HL-60 (cell line): ENCODE measurements around the gene LAMA3.

Experiments used
- DNase-seq, 2 experiments: peaks; one replicate each; pipeline ENCODE4 v3.0.0-alpha.2; 2010 to 2020; ENCODE audit warnings: low read depth in 1 of 2, low spot score in 1 of 2
- H3K27ac ChIP-seq: fragments of 250-450 bp; sonication (Bioruptor Pico); replicated peaks from 2 replicates; pipeline ENCODE4 v1.5.1; 2020; ENCODE audit warnings: mild to moderate bottlenecking, moderate library complexity
- H3K27me3 ChIP-seq: fragments of 250-450 bp; sonication (Bioruptor Pico); 2 replicates; pipeline ENCODE4 v1.5.1; 2021; ENCODE audit warnings: mild to moderate bottlenecking, moderate library complexity; ENCODE audit not compliant: insufficient read depth, poor library complexity, severe bottlenecking
- H3K4me3 ChIP-seq: replicated peaks from 2 replicates; pipeline ENCODE4 v1.5.1; 2011; ENCODE audit warnings: mild to moderate bottlenecking, control low read depth, low read length; ENCODE audit not compliant: insufficient read depth
- CTCF ChIP-seq: IDR thresholded peaks from one replicate; pipeline ENCODE4 v1.5.1; 2011; ENCODE audit warnings: low read length, control low read depth, inconsistent platforms; ENCODE audit not compliant: insufficient read depth
- GABPA ChIP-seq: IDR thresholded peaks from 2 replicates; pipeline ENCODE4 v1.6.1; 2012; ENCODE audit warnings: low read depth
- POLR2AphosphoS5 ChIP-seq: IDR thresholded peaks from 2 replicates; pipeline ENCODE4 v1.6.1; 2012; ENCODE audit warnings: low read depth
- REST ChIP-seq: IDR thresholded peaks from 2 replicates; pipeline ENCODE4 v1.6.1; 2012; ENCODE audit warnings: low read depth; ENCODE audit not compliant: insufficient replicate concordance
- SPI1 ChIP-seq: IDR thresholded peaks from 2 replicates; pipeline ENCODE4 v1.6.1; 2012; ENCODE audit warnings: low read depth, mild to moderate bottlenecking, borderline replicate concordance

LAMA3 gene

GRCh38 chr18:23884681-23885375 is 195.6 kb downstream of the LAMA3 start:
- no peak overlapping the region for H3K27ac ChIP-seq
- TF ChIP-seq REST: no peak
- no peak for TF ChIP-seq SPI1
- no peak for DNase-seq
- no peak overlapping the region for H3K4me3 ChIP-seq
- peaks cover 4% of the 10 kb centered on the region for H3K27me3 ChIP-seq

GRCh38 chr18:23885750-23886149 is 196.5 kb downstream of the LAMA3 start:
- Histone ChIP-seq H3K27ac (no peak overlapping the region), H3K27me3 (peaks cover 2% of the 10 kb centered on the region), H3K4me3 (no peak overlapping the region)
- no peak for DNase-seq
- no peak for TF ChIP-seq GABPA
- TF ChIP-seq CTCF: no peak
- TF ChIP-seq SPI1: no peak
- TF ChIP-seq POLR2AphosphoS5: no peak
- TF ChIP-seq REST: no peak

GRCh38 chr18:23887035-23887434 is 197.8 kb downstream of the LAMA3 start:
- H3K27me3 ChIP-seq: peaks cover 2% of the 10 kb centered on the region
- no peak for DNase-seq
- TF ChIP-seq REST (no peak), SPI1 (no peak), CTCF (no peak), POLR2AphosphoS5 (no peak)

More at GRCh38 chr18:23887035-23887434, 197.8 kb downstream of the LAMA3 start:
- Histone ChIP-seq H3K4me3 (no peak overlapping the region), H3K27ac (no peak overlapping the region)
